ENCODE data around the gene COX7A2. TPM values are rescaled to one million over a fixed set of nuclear protein-coding genes. Genes with fewer than 3 reads are reported as not detected.

The COX7A2 gene
- polyA plus RNA-seq (2013, experiment 1 of 2; ENCODE audit: insufficient read length), result 253 TPM
- 232 TPM for polyA plus RNA-seq (2013, experiment 2 of 2; ENCODE audit: insufficient read length)

DNA sequence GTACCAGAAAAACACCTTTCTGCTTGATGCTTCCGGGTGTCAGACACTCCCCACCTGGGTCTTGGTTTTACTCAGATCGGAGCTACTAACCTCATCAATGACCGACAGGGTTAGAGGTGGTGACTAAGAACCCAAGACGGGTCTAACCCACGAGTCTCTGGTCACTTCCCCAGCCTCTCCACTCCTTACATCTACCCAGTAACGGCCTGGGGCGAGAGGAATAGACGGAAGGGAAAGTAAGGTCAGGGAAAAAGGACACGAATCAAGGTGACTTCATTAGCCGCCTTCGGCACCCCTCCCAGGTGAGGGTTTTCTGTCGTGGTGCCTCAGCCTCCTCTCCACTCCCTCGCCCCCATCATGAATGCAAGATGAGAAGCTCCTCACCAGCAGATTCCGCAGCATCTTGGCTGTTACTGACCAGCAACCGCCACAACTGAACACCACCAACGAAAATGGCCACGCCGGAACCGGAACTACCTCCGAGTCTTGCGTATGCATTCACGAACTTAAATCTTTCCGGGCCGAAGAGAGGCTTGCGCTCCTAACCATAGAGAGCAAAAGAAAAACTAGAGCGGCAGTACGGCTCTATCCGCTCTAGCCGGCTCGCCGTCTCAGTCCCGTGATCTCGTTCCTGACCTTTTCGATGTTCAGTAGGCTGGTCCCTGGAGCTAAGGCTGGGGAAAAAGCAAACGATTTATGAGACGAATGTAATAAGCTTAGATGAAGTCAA is at the start of gene COX7A2:
Gene COX7A2, minus strand, starts transcription at position 469 of the 730 bp plus-strand sequence. Its CDS starts 67 bp downstream, at position 402.
- peak; percentile 98 for DNase-seq

DNA sequence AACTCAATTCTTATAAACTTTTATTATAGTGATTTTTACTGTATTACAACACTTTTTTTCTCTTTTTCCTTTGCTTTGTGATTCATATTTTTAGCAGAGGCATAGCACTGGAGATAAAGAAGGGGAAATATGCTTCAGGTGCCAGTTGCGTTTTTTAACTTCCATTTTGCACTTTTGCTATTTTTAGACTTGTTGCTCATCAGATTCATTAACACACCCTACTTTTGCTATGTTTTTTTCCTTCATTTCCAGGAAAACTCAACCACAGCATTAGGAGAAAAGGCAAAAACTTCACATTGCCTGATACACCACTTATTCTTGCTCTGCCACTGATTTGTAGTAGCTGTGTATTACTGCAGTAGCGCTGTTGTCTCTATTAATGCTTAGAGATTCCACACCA is 49.0 kb upstream of the COX7A2 start:
- no peak for DNase-seq

DNA sequence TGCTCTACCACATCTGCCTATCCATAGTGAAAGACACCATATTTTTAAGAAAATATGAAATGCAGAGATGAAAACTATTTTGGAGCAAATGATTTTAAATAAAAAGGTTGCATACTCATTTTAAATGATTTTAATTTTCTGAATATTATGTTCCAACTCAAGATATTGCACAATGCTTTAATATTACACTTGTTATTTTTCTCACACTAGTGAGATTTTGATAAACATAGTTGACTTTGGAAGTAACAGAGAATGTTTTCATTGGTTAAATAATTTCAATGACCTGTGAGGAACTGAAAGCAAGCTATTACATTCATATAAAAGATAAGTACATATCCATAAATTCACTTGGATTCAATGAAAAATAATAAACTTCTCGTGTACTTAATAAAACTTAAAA is 48.1 kb upstream of the COX7A2 start:
- DNase-seq, result no peak

DNA sequence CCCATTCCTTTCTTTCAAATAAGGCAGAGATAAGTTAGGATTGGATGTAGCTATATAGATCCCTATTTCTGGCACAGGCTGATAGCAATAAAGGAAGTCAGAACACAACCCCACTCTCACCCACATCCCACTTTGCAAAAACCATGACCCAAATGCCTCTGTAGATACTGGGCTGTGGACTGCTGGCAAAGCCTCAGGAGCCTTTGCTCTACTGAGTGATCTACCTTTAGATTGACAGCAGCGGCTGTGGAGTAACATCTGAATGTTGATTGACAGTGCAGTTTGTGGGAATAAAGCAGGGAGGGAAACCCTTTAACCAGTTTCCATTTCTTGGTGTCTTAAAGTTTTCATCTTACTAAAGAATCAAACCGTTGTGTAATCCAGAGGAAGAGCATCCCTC is 47.7 kb upstream of the COX7A2 start:
- DNase-seq, result no peak

DNA sequence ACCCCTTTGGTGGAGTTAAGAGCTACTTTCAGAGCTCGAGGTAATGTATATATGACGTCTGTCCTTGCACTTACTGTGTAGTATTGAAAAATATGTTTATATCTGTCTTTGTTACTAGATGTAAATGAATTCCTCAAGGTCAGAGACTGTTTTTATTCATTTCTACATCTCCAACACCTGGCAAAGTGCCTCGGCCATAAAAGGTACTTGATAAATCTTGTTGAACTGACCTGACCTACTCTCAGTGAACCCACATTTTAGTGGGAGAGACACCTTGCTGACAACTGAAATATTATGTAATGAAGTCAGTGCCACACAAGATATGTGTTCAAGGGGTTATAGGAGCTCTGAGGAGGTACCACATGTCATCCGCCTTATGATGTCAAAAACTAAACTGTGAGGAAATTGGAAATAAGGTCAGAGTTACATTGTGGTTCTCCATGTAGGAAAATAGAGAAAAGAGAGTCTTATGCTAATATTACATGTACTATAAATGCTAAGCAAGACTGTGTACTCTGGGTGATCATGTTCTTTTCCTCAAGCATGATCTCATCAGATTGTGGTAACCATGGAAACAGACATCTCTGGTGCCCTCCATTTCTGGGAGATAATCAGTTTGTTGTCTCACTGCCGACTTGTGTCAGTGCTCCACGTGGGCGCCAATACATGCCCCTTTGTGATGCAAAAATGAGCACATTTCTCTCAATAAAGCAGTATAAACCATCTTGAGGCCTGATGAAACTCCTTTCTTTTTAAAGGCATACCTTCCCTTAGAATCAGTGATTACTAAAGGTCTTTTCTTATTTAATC is 46.7 kb upstream of the COX7A2 start:
- DNase-seq, result no peak

GRCh38 chr6:75288023-75288422 is 44.4 kb upstream of the COX7A2 start:
- DNase-seq, result no peak

DNA sequence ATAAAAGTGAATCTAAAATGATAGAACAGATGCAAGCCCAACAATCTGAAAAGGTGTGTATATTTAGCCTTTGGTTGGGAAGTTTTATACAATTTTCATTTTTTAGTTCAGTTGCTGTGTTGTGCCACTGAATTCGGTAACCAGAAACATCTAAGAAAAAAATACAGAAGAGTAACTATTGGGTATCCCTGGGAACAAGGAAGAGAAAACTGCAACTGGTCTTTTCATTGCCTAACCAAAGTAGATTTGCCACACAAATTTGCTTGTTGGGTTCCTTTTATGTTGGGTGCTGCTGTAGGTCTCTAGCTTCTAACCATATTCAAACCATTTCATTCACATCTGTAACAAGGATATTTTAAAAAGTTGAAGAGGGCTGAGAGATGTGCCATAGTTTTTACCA is 43.8 kb upstream of the COX7A2 start:
- no peak for DNase-seq

- no peak for DNase-seq
Measured at GRCh38 chr6:75286955-75287354, 43.4 kb upstream of the COX7A2 start.

GRCh38 chr6:75285283-75285639 is 41.7 kb upstream of the COX7A2 start:
- DNase-seq, result no peak

DNA sequence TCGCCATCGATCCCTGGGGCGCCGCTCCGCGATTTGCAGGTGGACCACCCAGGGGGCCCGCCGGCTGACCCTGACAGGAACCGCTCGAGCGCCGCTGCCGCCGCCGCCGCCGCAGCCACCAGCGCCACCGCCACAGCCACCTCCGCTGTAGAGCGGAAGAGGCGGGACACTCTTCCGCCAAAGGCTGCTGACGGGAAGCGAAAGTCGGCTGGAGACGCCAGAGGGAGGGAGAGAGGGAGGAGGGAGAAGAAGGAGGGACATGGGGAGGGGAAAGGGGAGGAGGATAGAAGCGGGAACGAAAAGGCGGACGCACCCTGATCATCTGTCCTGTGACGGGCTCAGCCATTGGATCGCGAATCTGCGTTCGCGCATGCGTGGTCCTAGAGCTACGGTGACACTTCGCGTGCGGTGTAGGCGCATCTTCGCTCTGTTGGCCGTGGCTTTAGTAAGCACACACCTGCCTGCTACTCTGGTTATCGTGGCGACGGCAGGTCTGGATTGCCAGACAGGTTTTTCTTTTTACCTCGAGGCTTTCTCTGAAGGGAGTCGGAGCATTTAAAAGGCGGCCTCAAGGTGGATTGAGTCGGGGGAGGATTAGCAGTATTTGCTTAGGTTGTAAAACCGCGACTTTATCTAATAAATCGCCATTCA is 41.2 kb upstream of the COX7A2 start, which contains the start of gene TMEM30A:
Gene TMEM30A, minus strand, starts transcription at position 161 of the 651 bp plus-strand sequence. Its CDS starts 154 bp downstream, at position 7.
- DNase-seq, result peak; percentile 99

GRCh38 chr6:75283907-75284631 is 40.5 kb upstream of the COX7A2 start:
- peak; percentile 28 for DNase-seq

GRCh38 chr6:75282706-75283105 is 39.1 kb upstream of the COX7A2 start:
- DNase-seq, result no peak

DNA sequence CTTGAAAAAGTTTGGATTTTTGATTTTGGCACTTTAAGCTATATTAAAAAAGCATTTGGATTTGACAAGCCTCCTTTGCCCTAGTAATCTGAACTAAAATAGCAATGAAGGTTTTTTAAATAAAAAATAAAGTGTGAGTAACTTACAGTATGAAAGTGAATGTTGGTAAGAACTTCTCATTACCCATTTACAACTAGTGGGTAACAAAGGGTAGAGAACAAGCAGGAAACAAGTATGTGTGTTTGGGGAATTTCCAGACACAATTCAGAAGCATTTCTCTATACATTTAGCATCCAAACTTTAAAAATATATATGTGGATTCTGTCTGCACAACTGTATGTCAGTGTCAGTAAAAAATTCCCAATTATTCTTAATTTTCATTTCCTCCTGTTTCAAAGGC is 38.1 kb upstream of the COX7A2 start:
- no peak for DNase-seq

GRCh38 chr6:75280131-75280855 is 36.7 kb upstream of the COX7A2 start:
- DNase-seq, result no peak

DNA sequence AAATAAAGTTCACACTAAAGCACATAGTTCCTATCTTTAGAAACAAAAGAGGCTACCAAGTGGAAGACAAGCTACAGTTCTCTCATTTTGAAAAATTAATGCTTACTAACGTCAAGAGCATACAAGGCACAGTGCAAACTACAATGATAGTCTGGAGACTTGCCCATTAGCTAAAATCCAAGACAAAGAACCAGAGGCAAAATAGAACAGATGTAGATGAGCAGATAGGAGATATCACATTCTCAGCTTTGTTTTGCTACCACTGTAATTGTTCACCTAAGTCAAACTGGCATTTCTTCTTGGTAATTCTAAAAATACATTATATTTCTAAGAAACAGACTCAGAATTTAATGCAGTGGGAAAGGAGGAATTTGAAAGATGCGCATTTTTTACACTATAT is 35.8 kb upstream of the COX7A2 start:
- DNase-seq, result no peak

DNA sequence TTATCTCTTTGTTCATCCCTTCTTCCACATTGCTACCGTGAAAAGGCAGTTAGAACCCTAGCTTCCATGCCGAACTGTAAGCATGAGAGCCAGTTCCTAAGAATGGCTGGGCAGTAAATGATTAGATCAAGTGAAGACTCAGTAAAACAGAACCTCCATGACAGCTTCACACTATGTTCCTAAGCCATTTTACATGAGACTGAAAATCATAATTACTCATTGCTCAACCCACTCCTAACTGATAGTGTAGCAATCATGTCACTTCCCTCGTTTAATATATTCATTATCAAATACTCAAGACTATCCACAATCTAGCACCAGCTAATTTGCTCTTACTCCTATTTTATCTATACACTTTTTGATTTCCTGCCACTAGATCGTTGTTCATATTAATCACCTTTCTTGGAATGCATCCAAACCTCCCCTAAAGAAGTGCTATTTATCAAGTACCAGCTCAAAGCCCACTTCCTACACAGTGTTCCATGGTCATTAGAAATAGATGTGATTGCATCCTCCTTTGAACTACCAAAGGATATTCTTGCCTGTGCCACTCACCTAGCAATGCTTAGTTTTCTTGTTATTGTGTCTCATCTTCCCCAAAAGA is 35.0 kb upstream of the COX7A2 start:
- DNase-seq, result no peak

GRCh38 chr6:75275067-75275466 is 31.5 kb upstream of the COX7A2 start:
- DNase-seq, result peak; percentile 94

DNA sequence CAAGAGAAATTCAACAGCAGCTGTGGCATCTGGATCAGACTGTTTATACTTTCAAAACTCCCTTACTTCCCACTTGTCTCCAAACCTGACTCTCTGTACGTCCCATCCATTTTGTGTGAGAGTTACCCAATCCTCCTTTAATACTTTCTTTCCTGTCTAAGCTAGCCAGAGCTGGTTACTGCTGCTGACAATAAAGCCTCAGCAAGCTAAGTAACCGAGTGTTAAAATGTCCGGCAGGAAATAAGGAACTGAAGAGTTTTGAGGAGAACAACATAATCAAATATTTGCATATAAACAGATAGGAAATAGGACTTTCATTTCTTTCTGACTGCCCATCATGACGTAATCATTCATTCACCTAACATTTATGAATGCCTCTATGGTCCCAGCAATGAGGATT is 29.4 kb upstream of the COX7A2 start:
- DNase-seq, result no peak

DNA sequence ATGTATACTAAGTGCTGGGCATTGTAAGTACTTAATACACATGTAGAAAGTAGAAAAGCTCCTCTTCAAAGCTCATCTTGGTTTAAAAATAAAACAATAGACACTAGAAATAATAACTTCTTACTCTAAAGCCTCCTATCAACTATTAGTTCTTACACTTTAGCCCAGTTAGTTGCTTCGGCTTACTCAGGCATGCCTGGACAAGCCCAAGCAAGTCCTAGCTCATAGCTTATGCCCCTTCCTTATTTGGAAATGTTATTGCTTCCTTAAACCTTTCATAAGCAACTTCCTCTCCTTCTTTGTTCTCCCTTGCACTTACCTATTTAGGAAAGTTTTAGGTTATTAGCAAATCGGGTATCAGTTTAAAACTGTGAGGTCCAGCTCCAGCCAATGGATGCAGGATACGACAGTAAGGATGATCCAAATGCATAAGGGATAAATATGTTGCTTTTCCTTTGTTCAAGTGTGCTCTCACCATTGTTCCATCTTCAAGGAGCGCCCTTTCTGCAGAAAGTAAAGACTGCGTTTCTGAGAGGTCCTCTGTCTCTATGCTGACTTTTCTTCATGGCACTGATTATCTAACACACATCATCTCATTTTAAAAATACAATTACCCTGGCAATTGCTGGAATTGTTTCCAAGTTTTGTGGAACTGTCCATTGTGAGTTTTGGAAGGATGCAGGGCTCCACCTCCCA is 28.7 kb upstream of the COX7A2 start:
- peak; percentile 62 for DNase-seq

DNA sequence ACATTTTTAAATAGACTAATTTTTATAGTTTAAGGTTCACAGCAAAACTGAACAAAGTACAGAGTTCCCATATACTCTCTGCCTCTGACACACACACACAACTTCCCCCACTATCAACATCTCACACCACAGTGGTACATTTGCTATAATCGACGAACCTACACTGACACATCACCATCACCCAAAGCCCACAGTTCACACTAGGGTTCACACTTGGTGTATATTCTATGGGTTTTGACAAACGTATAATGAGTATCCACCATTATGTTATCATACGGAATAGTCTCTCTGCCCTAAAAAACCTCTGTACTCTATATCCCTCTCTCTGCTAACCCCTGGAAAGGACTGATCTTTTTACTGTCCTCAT is 25.4 kb upstream of the COX7A2 start:
- no peak for DNase-seq

Measured in fibroblast of skin of abdomen (primary cell).